HG03135 (cell line): ENCODE results near the gene APOBEC3C.
"Not testable (repeated sequence)": the region's sequence is repeated elsewhere in the genome, so short reads cannot be mapped to it uniquely, and the experiment has no call there.

ENCODE experiments used
- ATAC-seq: cut with Tn5 transposase; IDR thresholded peaks from one replicate; pipeline ENCODE4 v1.9.1; 2021; ENCODE audit warnings: mild to moderate bottlenecking, moderate library complexity; ENCODE audit not compliant: unreplicated experiment

The APOBEC3C gene

GRCh38 chr22:38981992-38982927 lies 31.8 kb upstream of the APOBEC3C start, which contains the start of gene APOBEC3B:
Gene APOBEC3B (plus strand): TSS chr22:38982347. CDS start chr22:38982454, 107 bp downstream.
- ATAC-seq, result no peak

DNA sequence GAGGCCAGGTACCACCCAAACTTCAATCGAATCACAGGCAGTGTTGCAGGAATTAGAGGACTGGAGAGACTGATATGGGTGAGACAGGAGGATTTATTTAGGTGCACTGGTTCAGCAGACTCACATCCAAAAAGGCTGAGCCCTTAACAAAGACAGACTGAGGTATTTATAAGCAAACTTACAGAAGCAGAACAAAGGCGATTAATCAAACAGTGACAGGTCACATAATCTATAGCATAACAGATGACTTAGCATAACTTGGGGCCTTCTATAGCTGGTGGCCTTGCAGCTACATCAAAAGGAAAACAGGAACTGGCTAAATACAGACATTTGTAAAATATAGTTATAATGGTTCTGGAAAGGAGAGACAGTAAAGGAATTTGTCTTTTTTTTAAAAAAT lies 29.8 kb upstream of the APOBEC3C start:
- ATAC-seq, result no peak

- peak; percentile 57 for ATAC-seq
Measured at GRCh38 chr22:38984784-38985757, 29.0 kb upstream of the APOBEC3C start.

DNA sequence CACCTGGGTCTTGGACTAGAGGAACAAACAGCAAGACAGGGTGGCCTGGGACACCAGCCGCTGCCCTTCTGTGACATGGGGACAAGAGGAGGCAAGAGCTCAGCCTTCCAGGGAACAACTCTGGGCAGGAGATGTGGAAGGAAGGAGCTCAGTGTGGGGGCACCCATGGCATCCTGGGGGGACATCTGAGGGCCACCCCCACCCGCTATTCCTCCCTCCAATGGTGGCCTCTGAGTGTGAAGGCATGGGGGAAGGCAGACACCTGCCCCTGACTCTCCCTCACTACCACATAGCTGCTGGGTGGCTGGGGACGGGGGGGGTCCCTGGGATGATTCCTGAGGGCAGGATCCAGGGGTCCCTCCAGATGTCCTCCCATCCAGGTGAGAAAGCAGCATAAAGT lies 27.4 kb upstream of the APOBEC3C start:
- ATAC-seq, result no peak

- no peak for ATAC-seq
Measured at GRCh38 chr22:38987171-38987895, 26.7 kb upstream of the APOBEC3C start.

DNA sequence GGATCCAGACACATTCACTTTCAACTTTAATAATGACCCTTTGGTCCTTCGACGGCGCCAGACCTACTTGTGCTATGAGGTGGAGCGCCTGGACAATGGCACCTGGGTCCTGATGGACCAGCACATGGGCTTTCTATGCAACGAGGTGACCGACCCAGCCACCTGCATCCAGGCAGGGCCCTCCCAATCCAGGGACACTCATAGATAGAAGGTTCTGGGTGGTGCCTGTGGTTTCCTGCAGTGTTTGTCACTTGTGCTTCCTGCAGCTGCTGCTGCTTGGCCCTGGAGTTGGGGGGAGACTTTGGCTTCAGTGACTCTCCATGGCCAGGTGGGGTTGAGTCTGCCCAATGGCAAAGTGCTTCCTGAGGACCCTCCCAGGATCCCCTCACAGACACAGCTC lies 24.6 kb upstream of the APOBEC3C start:
- ATAC-seq, result no peak

DNA sequence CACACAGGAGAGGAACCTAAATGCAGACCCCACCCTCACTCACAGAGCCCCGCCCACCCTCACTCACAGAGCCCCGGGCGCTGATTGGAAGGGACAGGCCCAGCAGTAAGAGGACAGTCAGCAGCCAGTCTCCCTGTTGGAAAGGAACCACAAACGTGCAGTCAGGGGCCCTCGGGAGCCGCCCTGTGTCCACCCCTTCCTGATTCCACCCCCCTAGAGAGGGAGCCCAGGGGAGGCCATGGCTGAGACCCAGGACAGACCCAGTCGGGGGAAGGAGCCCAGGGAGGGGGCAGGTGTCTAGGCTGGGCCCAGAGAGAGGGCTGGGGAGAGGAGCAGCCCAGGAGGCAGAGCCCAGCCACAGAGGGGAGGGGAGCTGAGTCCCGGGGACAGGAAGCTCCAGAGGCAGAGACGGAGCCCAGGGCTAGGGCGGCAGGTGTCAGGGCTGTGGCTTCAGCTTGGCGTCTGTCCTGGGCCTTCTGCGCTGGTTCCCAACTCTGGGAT lies 21.1 kb upstream of the APOBEC3C start:
- not testable (repeated sequence) for ATAC-seq

- ATAC-seq, result no peak
Measured at GRCh38 chr22:38996105-38996504, 18.0 kb upstream of the APOBEC3C start.

DNA sequence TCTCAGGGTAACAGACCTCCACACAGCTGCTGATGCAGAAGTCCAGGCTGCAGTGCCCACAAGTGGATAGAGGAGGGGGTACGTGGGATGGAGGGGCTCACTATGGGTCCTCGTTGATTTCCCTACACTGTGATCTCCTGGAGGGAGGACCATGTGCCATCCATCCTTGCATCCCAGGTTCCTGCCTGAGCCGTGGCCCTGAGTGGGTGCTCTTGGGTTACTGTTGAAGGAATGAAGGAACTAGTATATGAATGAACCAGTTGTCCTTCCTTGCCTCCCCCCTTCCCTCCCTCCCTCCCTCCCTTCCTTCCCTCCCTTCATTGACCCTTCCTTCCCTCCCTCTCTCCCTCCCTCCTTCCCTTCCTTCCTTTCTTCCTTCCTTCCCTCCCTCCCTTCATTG lies 16.5 kb upstream of the APOBEC3C start:
- no peak for ATAC-seq

DNA sequence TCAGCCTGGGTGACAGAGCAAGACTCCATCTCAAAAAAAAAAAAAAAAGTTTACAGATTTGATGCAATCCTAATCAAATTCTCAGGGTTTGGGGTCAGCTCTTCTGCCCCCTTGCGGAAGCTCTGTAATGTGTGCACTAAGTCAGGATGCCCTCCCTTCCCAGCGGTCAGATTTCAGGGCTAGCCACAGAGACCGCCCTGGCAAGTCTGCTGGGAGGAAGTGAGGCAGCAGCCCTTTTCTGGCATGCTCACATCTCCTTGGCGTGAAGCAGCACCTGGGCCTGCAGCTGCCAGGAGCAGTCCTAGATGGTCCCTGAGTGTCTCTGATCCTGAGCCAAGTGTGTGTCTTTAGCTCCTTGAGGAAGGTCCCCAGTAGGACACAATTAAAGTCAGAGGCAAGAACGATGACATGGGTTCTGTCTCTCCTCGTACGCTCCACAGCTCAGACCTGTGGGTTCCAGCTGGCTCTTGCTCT lies 10.9 kb upstream of the APOBEC3C start:
- ATAC-seq, result peak; percentile 73

- no peak for ATAC-seq
Measured at GRCh38 chr22:39007177-39007576, 6.9 kb upstream of the APOBEC3C start.

- not testable (repeated sequence) for ATAC-seq
Measured at GRCh38 chr22:39008271-39008850, 5.7 kb upstream of the APOBEC3C start.

DNA sequence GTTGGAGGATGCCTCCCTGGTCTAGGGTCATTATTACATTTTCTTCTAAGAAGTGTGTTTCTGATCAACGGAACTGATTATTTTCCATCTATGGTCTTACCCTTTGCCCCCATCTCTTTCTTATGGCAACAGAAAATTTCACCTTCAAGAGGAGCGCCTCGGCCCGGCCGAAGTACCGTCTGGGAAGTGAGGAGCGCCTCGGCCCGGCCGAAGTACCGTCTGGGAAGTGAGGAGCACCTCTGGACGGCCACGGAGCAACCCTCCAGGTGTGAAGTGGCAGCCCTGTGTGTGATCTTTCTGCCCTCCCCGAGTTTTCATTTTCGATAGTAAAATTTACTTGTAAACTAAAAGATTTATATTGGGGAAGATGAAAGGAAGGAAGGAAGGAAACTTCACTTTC lies 3.1 kb upstream of the APOBEC3C start:
- ATAC-seq, result no peak

DNA sequence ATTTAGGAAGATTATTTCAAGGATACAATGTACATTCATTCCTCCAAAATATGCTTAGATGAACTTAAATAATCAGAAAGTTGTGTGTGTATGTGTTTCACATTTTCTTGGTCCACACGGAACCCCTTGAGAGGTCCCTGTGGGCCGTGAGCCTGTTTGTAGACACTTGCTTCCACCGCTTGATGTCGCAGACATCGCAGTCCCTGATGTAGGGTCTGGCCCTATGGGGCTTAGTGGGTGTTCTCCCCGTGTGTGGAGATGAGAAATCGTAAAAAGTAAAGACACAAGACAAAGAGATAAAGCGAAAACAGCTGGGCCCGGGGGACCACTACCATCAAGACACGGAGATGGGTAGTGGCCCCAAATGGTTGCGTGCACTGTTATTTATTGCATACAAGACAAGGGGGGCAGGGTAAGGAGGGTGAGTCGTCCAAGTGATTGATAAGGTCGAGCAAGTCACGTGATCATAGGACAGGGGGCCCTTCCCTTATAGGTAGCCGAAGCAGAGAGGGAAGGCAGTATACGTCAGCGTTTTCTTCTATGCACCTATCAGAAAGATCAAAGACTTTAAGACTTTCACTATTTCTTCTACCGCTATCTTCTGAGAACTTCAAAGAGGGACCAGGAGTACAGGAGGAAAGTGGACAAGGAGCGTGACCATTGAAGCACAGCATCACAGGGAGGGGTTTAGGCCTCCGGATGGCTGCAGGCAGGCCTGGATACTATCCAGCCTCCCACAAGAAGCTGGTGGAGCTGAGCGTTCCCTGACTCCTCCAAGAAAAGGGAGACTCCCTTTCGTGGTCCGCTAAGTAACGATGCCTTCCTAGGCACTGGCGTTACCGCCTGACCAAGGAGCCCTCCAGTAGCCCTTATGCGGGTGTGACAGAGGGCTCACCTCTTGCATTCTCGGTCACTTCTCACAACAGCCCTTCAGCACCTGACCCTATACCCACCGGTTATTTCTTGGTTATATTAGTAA lies 1.2 kb upstream of the APOBEC3C start:
- no peak for ATAC-seq

DNA sequence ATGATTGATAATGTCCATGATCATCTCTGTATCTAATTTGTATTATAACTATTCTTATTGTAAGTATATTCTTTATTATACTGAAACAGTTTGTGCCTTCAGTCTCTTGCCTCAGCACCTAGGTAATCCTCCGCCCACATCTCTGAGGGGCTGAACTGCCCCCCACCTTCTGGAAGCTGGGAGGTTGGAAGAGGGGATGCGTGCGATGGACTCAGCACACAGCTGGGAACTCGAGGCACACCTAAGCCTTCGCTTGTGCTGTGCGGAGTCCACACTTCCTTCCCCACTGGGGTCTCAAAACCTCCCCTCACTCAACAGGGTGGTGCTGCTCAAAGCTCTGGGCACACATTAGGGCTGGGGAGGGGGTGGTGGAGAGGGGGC lies 506 bp upstream of the APOBEC3C start:
- peak; percentile 28 for ATAC-seq

- ATAC-seq, result not testable (repeated sequence)
Measured at GRCh38 chr22:39014723-39015121, 665 bp downstream of the APOBEC3C start.

DNA sequence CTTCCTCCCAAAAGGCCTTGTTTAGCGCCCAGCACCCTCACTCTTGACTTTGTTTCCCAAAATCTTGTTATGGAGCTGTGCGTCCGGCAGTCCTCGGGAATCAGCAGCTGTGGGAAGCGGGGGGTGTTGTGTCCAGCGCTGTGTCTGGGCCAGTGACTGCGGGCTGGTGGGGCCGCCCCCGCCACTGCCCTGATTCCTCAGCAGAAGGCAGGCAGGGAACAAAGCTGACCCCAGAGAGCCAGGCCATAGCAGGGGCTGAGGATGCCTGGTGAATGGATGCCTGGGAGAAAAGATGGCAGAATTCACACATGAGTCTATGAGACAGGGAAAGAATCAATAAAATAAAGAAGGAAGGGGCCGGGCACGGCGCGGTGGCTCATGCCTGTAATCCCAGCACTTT lies 2.5 kb downstream of the APOBEC3C start:
- ATAC-seq, result no peak

DNA sequence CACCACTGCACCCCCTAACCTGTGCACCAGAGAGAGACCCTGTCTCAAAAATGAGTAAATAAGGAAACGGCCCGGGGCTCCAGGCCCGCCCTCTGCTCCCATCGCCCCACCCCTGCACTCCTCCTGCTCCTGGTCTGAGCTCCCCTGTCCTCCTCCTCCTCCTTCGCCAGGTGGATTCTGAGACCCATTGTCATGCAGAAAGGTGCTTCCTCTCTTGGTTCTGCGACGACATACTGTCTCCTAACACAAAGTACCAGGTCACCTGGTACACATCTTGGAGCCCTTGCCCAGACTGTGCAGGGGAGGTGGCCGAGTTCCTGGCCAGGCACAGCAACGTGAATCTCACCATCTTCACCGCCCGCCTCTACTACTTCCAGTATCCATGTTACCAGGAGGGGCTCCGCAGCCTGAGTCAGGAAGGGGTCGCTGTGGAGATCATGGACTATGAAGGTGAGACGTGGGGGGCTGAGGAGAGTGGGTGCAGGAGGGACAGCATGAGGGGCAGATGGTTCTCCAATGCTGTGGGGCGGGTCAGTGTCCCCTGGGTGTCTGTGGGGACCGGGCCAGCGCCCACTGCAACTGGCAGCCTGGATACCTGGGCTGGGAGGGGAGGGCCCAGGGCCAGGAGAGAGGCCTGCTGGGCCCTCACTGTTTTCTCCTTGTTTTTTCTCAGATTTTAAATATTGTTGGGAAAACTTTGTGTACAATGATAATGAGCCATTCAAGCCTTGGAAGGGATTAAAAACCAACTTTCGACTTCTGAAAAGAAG lies 3.7 kb downstream of the APOBEC3C start:
- ATAC-seq, result no peak
